A549 (cell line): Measurements from ENCODE around the gene EFEMP2.

Experiments
- BHLHE40 ChIP-seq: IDR thresholded peaks from 2 replicates; pipeline ENCODE4 v1.6.1; 2012; ENCODE audit warnings: low read depth, low read length, inconsistent platforms
- CBX2 ChIP-seq: fragments of 200-600 bp; sonication (generic); IDR thresholded peaks from 2 replicates; pipeline ENCODE4 v1.6.1; 2016; ENCODE audit warnings: low read depth, mild to moderate bottlenecking, borderline replicate concordance
- CEBPB ChIP-seq, 2 experiments: fragments of >200 bp in 1 of 2; sonication (Bioruptor Twin) in 1 of 2; formaldehyde crosslinking in 1 of 2; IDR thresholded peaks; 2 replicates each; pipeline ENCODE4 v1.6.1; 2012 to 2016
- EP300 ChIP-seq, 2 experiments: fragments of >200 bp; sonication (Bioruptor Twin); formaldehyde crosslinking; IDR thresholded peaks; 2 replicates in 1 of 2; 3 replicates in 1 of 2; pipeline ENCODE4 v1.6.1; 2016 to 2017
- ESRRA ChIP-seq: fragments of 150-350 bp; IDR thresholded peaks from 2 replicates; pipeline ENCODE4 v1.6.1; 2014; ENCODE audit warnings: mild to moderate bottlenecking, low read length, borderline replicate concordance
- JUN ChIP-seq, 2 experiments: fragments of >200 bp; sonication (Bioruptor Twin); formaldehyde crosslinking; IDR thresholded peaks; 2 replicates in 1 of 2; 3 replicates in 1 of 2; pipeline ENCODE4 v1.6.1; 2016 to 2017
- KDM1A ChIP-seq: fragments of 200-600 bp; sonication (generic); IDR thresholded peaks from 2 replicates; pipeline ENCODE4 v1.6.1; 2016; ENCODE audit warnings: low read depth, mild to moderate bottlenecking
- MYC ChIP-seq: IDR thresholded peaks from 2 replicates; pipeline ENCODE4 v1.6.1; 2012; ENCODE audit warnings: mild to moderate bottlenecking, inconsistent platforms, low read length, improper control_type of control experiment, borderline replicate concordance
- POLR2A ChIP-seq: IDR thresholded peaks from 2 replicates; pipeline ENCODE4 v1.6.1; 2012; ENCODE audit warnings: mild to moderate bottlenecking, low read length
- TF ChIP-seq, protein P1 (sequence below): fragments of >200 bp; sonication (Bioruptor Twin); formaldehyde crosslinking; IDR thresholded peaks from 3 replicates; pipeline ENCODE4 v1.5.1; 2016
- TF ChIP-seq, protein P2 (sequence below): IDR thresholded peaks from 2 replicates; pipeline ENCODE4 v1.6.1; 2012; ENCODE audit warnings: low read depth, borderline replicate concordance

DNA sequence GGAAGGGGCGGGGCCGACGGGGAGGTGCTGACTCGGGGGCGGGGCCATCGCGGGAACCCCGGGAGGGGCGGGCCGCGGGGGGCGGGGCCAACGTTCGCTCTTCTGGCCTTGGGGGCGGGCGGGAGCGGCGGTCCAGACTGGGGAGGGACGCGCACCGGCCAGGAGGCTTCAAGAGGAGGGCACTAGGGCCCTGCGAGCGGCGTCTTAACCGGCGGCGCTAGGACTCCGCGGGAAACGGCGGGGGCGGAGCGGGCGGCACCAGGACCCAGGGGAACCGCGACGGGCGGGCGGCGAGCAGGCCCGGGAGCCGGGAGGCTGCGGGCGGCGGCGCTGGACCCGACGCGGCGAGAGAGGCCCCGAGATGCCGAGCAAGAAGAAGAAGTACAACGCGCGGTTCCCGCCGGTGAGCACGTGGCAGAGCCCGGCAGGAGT is 46.6 kb upstream of the EFEMP2 start, which contains the start of gene DRAP1:
- peak; percentile 50 for TF ChIP-seq POLR2A
- TF ChIP-seq BHLHE40, result no peak
- TF ChIP-seq, protein P1, sequence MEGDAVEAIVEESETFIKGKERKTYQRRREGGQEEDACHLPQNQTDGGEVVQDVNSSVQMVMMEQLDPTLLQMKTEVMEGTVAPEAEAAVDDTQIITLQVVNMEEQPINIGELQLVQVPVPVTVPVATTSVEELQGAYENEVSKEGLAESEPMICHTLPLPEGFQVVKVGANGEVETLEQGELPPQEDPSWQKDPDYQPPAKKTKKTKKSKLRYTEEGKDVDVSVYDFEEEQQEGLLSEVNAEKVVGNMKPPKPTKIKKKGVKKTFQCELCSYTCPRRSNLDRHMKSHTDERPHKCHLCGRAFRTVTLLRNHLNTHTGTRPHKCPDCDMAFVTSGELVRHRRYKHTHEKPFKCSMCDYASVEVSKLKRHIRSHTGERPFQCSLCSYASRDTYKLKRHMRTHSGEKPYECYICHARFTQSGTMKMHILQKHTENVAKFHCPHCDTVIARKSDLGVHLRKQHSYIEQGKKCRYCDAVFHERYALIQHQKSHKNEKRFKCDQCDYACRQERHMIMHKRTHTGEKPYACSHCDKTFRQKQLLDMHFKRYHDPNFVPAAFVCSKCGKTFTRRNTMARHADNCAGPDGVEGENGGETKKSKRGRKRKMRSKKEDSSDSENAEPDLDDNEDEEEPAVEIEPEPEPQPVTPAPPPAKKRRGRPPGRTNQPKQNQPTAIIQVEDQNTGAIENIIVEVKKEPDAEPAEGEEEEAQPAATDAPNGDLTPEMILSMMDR, result no peak
- TF ChIP-seq CBX2, result no peak
- no peak; a peak in 1 of 4 replicates for TF ChIP-seq CEBPB (IDR thresholded peaks at IDR 0.05)
- TF ChIP-seq, protein P2, sequence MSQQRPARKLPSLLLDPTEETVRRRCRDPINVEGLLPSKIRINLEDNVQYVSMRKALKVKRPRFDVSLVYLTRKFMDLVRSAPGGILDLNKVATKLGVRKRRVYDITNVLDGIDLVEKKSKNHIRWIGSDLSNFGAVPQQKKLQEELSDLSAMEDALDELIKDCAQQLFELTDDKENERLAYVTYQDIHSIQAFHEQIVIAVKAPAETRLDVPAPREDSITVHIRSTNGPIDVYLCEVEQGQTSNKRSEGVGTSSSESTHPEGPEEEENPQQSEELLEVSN, result peak; percentile 36; the same call in 1 of the 2 replicates
- TF ChIP-seq ESRRA, result no peak
- TF ChIP-seq KDM1A, result no peak
- peak in 1 of 2 experiments; percentile 31; a peak in 1 of 5 replicates for TF ChIP-seq EP300 (IDR thresholded peaks at IDR 0.05)
- TF ChIP-seq JUN (IDR thresholded peaks at IDR 0.05), result peak; percentile 76 to 93
- peak; percentile 65; the same call in 1 of the 2 replicates for TF ChIP-seq MYC
